ENCODE measurements around the gene IMPA2.

DNA sequence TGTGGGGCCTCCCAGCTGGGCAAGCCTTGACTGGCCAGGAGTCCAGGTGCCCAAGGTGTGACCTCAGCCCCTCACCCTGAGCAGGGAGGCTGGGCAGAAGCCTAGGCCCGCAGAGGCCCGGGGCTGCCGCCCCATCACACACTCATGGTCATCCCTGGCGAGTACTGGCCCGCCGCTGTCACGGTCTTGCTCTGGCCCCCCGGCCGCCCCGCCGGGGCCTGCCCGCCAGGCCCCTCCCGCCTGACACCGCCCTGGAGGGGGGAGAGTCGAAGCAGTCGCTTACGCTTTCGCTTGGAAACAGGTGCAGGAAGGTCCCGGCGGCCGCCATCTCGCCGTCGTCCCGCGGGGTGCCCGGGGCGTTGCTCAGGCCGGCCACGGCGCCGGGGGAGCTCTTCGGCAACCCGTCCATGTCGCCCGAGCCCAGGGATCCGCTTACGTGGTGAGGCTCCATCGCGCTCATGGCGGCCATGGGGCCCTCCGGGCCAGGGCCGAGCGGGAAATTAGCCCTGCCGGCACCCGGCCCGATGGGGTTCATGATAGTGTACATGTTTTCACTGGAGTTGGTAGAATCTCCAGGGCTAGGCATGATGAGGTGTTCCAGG is 85.7 kb downstream of the IMPA2 start:
- TF ChIP-seq ZNF549 (tag by site-specific recombination; IDR thresholded peaks at IDR 0.05) (no peak), ZNF214 (tag by site-specific recombination; IDR thresholded peaks at IDR 0.05; ENCODE audit: borderline replicate concordance) (no peak)
- TF ChIP-seq, protein P1, sequence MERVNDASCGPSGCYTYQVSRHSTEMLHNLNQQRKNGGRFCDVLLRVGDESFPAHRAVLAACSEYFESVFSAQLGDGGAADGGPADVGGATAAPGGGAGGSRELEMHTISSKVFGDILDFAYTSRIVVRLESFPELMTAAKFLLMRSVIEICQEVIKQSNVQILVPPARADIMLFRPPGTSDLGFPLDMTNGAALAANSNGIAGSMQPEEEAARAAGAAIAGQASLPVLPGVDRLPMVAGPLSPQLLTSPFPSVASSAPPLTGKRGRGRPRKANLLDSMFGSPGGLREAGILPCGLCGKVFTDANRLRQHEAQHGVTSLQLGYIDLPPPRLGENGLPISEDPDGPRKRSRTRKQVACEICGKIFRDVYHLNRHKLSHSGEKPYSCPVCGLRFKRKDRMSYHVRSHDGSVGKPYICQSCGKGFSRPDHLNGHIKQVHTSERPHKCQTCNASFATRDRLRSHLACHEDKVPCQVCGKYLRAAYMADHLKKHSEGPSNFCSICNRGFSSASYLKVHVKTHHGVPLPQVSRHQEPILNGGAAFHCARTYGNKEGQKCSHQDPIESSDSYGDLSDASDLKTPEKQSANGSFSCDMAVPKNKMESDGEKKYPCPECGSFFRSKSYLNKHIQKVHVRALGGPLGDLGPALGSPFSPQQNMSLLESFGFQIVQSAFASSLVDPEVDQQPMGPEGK (tag by site-specific recombination; IDR thresholded peaks at IDR 0.05) = no peak
- TF ChIP-seq, protein P2, sequence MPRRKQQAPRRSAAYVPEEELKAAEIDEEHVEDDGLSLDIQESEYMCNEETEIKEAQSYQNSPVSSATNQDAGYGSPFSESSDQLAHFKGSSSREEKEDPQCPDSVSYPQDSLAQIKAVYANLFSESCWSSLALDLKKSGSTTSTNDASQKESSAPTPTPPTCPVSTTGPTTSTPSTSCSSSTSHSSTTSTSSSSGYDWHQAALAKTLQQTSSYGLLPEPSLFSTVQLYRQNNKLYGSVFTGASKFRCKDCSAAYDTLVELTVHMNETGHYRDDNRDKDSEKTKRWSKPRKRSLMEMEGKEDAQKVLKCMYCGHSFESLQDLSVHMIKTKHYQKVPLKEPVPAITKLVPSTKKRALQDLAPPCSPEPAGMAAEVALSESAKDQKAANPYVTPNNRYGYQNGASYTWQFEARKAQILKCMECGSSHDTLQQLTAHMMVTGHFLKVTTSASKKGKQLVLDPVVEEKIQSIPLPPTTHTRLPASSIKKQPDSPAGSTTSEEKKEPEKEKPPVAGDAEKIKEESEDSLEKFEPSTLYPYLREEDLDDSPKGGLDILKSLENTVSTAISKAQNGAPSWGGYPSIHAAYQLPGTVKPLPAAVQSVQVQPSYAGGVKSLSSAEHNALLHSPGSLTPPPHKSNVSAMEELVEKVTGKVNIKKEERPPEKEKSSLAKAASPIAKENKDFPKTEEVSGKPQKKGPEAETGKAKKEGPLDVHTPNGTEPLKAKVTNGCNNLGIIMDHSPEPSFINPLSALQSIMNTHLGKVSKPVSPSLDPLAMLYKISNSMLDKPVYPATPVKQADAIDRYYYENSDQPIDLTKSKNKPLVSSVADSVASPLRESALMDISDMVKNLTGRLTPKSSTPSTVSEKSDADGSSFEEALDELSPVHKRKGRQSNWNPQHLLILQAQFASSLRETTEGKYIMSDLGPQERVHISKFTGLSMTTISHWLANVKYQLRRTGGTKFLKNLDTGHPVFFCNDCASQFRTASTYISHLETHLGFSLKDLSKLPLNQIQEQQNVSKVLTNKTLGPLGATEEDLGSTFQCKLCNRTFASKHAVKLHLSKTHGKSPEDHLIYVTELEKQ (tag by site-specific recombination; IDR thresholded peaks at IDR 0.05; ENCODE audit: borderline replicate concordance) = no peak

Measured in HEK293 (cell line).